Nephron (organoid): ENCODE measurements around the gene RASIP1.

ENCODE experiments used
- H3K27ac Mint-ChIP-seq, 3 experiments: 2 replicates each; pipeline ENCODE4 v1.8.0; 2020; ENCODE audit warnings: mixed read lengths in 3 of 3, mild to moderate bottlenecking in 2 of 3, moderate library complexity in 1 of 3
- H3K27me3 Mint-ChIP-seq: 2 replicates; pipeline ENCODE4 v1.8.0; 2021; ENCODE audit warnings: low read depth, mild to moderate bottlenecking, moderate library complexity, mixed read lengths
- H3K36me3 Mint-ChIP-seq: 2 replicates; pipeline ENCODE4 v1.8.0; 2020; ENCODE audit warnings: low read depth, mixed read lengths
- H3K4me1 Mint-ChIP-seq: 2 replicates; pipeline ENCODE4 v1.8.0; 2020; ENCODE audit warnings: mixed read lengths
- H3K4me3 Mint-ChIP-seq, 3 experiments: 2 replicates each; pipeline ENCODE4 v1.8.0; 2020; ENCODE audit warnings: mild to moderate bottlenecking in 3 of 3, mixed read lengths in 3 of 3, moderate library complexity in 2 of 3
- H3K9me3 Mint-ChIP-seq: 2 replicates; pipeline ENCODE4 v1.8.0; 2020; ENCODE audit warnings: mixed read lengths
- CTCF ChIP-seq, 3 experiments: fragments of 200-600 bp; sonication (generic); IDR thresholded peaks; one replicate each; pipeline ENCODE4 v1.5.0; 2021; ENCODE audit warnings: antibody characterized with exemption in 3 of 3; ENCODE audit not compliant: unreplicated experiment in 3 of 3

The RASIP1 gene

GRCh38 chr19:48756686-48757085 lies 16.3 kb upstream of the RASIP1 start:
- Mint-ChIP-seq H3K27me3 (peaks cover 30% of the 10 kb centered on the region), H3K27ac (no peak overlapping the region), H3K4me3 (no peak overlapping the region), H3K36me3 (no peaks in the 10 kb centered on the region), H3K4me1 (peaks cover 18% of the 10 kb centered on the region), H3K9me3 (no peaks in the 10 kb centered on the region)
- no peak for TF ChIP-seq CTCF (IDR thresholded peaks at IDR 0.05; ENCODE audit: unreplicated experiment in 3 of 3)

GRCh38 chr19:48756212-48756611 lies 15.8 kb upstream of the RASIP1 start:
- H3K4me3 Mint-ChIP-seq = no peak overlapping the region
- no peaks in the 10 kb centered on the region for H3K36me3 Mint-ChIP-seq
- no peak overlapping the region for H3K27ac Mint-ChIP-seq
- peaks cover 33% of the 10 kb centered on the region for H3K27me3 Mint-ChIP-seq
- no peaks in the 10 kb centered on the region for H3K9me3 Mint-ChIP-seq
- peaks cover 18% of the 10 kb centered on the region for H3K4me1 Mint-ChIP-seq
- no peak for TF ChIP-seq CTCF (IDR thresholded peaks at IDR 0.05; ENCODE audit: unreplicated experiment in 3 of 3)

GRCh38 chr19:48755787-48756186 lies 15.4 kb upstream of the RASIP1 start:
- no peaks in the 10 kb centered on the region for H3K9me3 Mint-ChIP-seq
- H3K36me3 Mint-ChIP-seq = no peaks in the 10 kb centered on the region
- no peak overlapping the region for H3K27ac Mint-ChIP-seq
- TF ChIP-seq CTCF (IDR thresholded peaks at IDR 0.05; ENCODE audit: unreplicated experiment in 3 of 3) = no peak
- peaks cover 18% of the 10 kb centered on the region for H3K4me1 Mint-ChIP-seq
- peaks cover 36% of the 10 kb centered on the region for H3K27me3 Mint-ChIP-seq
- no peak overlapping the region for H3K4me3 Mint-ChIP-seq

- H3K9me3 Mint-ChIP-seq = no peaks in the 10 kb centered on the region
- no peaks in the 10 kb centered on the region for H3K36me3 Mint-ChIP-seq
- no peak for TF ChIP-seq CTCF (IDR thresholded peaks at IDR 0.05; ENCODE audit: unreplicated experiment in 3 of 3)
- H3K4me1 Mint-ChIP-seq = peaks cover 18% of the 10 kb centered on the region
- H3K27me3 Mint-ChIP-seq = peaks cover 37% of the 10 kb centered on the region
- no peak within 1 kb of the TSS for H3K27ac Mint-ChIP-seq
- H3K4me3 Mint-ChIP-seq = peak within 1 kb of the TSS in 1 of 3 experiments; percentile 64
Measured at GRCh38 chr19:48755084-48755641, 14.8 kb upstream of the RASIP1 start, which contains the start of gene FGF21. Gene FGF21, plus strand, starts transcription at chr19:48755524. Its CDS starts 713 bp downstream, at chr19:48756237.

GRCh38 chr19:48752496-48753365 lies 12.3 kb upstream of the RASIP1 start, which contains the start of gene FUT1:
Gene FUT1, minus strand, starts transcription at chr19:48752641. Its CDS starts 1,360 bp downstream, at chr19:48751281.
- TF ChIP-seq CTCF (IDR thresholded peaks at IDR 0.05; ENCODE audit: unreplicated experiment in 3 of 3) = peak in 2 of 3 experiments; percentile 24
- no peaks in the 10 kb centered on the region for H3K9me3 Mint-ChIP-seq
- peaks cover 40% of the 10 kb centered on the region for H3K27me3 Mint-ChIP-seq
- no peaks in the 10 kb centered on the region for H3K36me3 Mint-ChIP-seq
- H3K27ac Mint-ChIP-seq = peak within 1 kb of the TSS; percentile 4 to 55 (median 20)
- H3K4me1 Mint-ChIP-seq = peaks cover 23% of the 10 kb centered on the region
- peak within 1 kb of the TSS; percentile 82 to 89 (median 86) for H3K4me3 Mint-ChIP-seq
